Kidney glomerular epithelial cell (primary cell): ENCODE measurements around the gene MGRN1.

Source experiments
- DNase-seq: peaks from one replicate; lab custom pipeline; 2025; lab: John Stamatoyannopoulos, UW

MGRN1 gene

GRCh38 chr16:4624015-4624826 is at the start of gene MGRN1:
TSS of gene MGRN1 (plus strand) at chr16:4624826. CDS start at chr16:4624961, 135 bp downstream.
- DNase-seq = peak; percentile 96

- DNase-seq = no peak
These were observed 49.5 kb upstream of the MGRN1 start for GRCh38 chr16:4574919-4575705.

- DNase-seq = no peak
These were observed 48.6 kb upstream of the MGRN1 start for GRCh38 chr16:4576008-4576407.

GRCh38 chr16:4578961-4579530 is 45.6 kb upstream of the MGRN1 start:
- no peak for DNase-seq

- DNase-seq = peak; percentile 53
These were observed 44.4 kb upstream of the MGRN1 start for GRCh38 chr16:4580250-4580649.

GRCh38 chr16:4583906-4584305 is 40.7 kb upstream of the MGRN1 start:
- no peak for DNase-seq

- DNase-seq = no peak
These were observed 38.3 kb upstream of the MGRN1 start for GRCh38 chr16:4586291-4586690.

- no peak for DNase-seq
These were observed 36.2 kb upstream of the MGRN1 start for GRCh38 chr16:4588386-4588785.

- DNase-seq = no peak
These were observed 35.7 kb upstream of the MGRN1 start for GRCh38 chr16:4588961-4589360.

- no peak for DNase-seq
These were observed 33.4 kb upstream of the MGRN1 start for GRCh38 chr16:4591191-4591590.

- DNase-seq = no peak
These were observed 32.7 kb upstream of the MGRN1 start for GRCh38 chr16:4591706-4592470.

- no peak for DNase-seq
These were observed 31.5 kb upstream of the MGRN1 start for GRCh38 chr16:4593086-4593485.

GRCh38 chr16:4594433-4595410 is 29.9 kb upstream of the MGRN1 start:
- DNase-seq = no peak

GRCh38 chr16:4597174-4597573 is 27.5 kb upstream of the MGRN1 start:
- peak; percentile 67 for DNase-seq

GRCh38 chr16:4599037-4599436 is 25.6 kb upstream of the MGRN1 start:
- DNase-seq = no peak

- DNase-seq = no peak
These were observed 25.1 kb upstream of the MGRN1 start for GRCh38 chr16:4599545-4599944.

- no peak for DNase-seq
These were observed 23.4 kb upstream of the MGRN1 start for GRCh38 chr16:4601036-4601863.

- no peak for DNase-seq
These were observed 22.8 kb upstream of the MGRN1 start for GRCh38 chr16:4601864-4602186.

- no peak for DNase-seq
These were observed 22.3 kb upstream of the MGRN1 start for GRCh38 chr16:4602331-4602730.

- DNase-seq = no peak
These were observed 20.9 kb upstream of the MGRN1 start for GRCh38 chr16:4603624-4604170.
